GM13977 (cell line): ENCODE data around the gene LYPD6B.

ENCODE experiments used
- DNase-seq: peaks from one replicate; pipeline ENCODE4 v3.0.0; 2012; ENCODE audit warnings: low spot score
- CTCF ChIP-seq: IDR thresholded peaks from 2 replicates; pipeline ENCODE4 v1.5.1; 2012; ENCODE audit warnings: mild to moderate bottlenecking, control low read depth; ENCODE audit not compliant: insufficient read depth; ENCODE audit errors: extremely low read depth, missing control alignments
- in situ Hi-C: fragments of 300-500 bp; cut with MboI; formaldehyde crosslinking; loops from one replicate; pipeline ENCODE4 v1.12.0; 2022; ENCODE audit warnings: low sequenced_read_pairs, low pct_unique_long_range_greater_than_20kb, mixed read lengths, inconsistent platforms; ENCODE audit not compliant: unreplicated experiment

Gene LYPD6B

GRCh38 chr2:149064856-149065630, 26.5 kb downstream of the LYPD6B start:
- TF ChIP-seq CTCF: no peak
- DNase-seq: no peak
- in situ Hi-C loops: no loop called here

GRCh38 chr2:149068225-149068995, 29.9 kb downstream of the LYPD6B start:
- DNase-seq: no peak
- no peak for TF ChIP-seq CTCF
- in situ Hi-C loops: no loop called here

GRCh38 chr2:149068996-149069888, 30.7 kb downstream of the LYPD6B start:
- TF ChIP-seq CTCF: no peak
- no peak for DNase-seq
- in situ Hi-C loops: no loop called here

- TF ChIP-seq CTCF: no peak
- no peak for DNase-seq
- in situ Hi-C loops: no loop called here
These were observed 32.3 kb downstream of the LYPD6B start for GRCh38 chr2:149070681-149071320.

- in situ Hi-C loops: no loop called here
- DNase-seq: no peak
- no peak for TF ChIP-seq CTCF
These were observed 36.6 kb downstream of the LYPD6B start for GRCh38 chr2:149075105-149075504.

GRCh38 chr2:149075853-149076252, 37.4 kb downstream of the LYPD6B start:
- no peak for DNase-seq
- in situ Hi-C loops: no loop called here
- no peak for TF ChIP-seq CTCF
